Fibroblast of peridontal ligament (primary cell): ENCODE measurements around the gene KMT5B.
A peak's percentile ranks its signal among the peaks of the same experiment; 100 is the strongest.
"Not testable (repeated sequence)": the region's sequence is repeated elsewhere in the genome, so short reads cannot be mapped to it uniquely, and the experiment has no call there.

Experiments
- DNase-seq: peaks from one replicate; pipeline ENCODE4 v3.0.0-alpha.2; 2010; ENCODE audit errors: extremely low read depth

KMT5B gene

GRCh38 chr11:68213135-68213515 lies at the start of gene KMT5B:
TSS of gene KMT5B (minus strand) at chr11:68213296. CDS start at chr11:68190076, 23,220 bp downstream.
- DNase-seq: peak; percentile 64

GRCh38 chr11:68262544-68262827 lies 49.4 kb upstream of the KMT5B start:
- DNase-seq: no peak

- DNase-seq: no peak
Measured at GRCh38 chr11:68261749-68262543, 48.9 kb upstream of the KMT5B start.

GRCh38 chr11:68261006-68261405 lies 47.9 kb upstream of the KMT5B start:
- DNase-seq: no peak

GRCh38 chr11:68260484-68260883 lies 47.4 kb upstream of the KMT5B start:
- DNase-seq: no peak

- no peak for DNase-seq
Measured at GRCh38 chr11:68259122-68259959, 46.2 kb upstream of the KMT5B start.

GRCh38 chr11:68258363-68258765 lies 45.3 kb upstream of the KMT5B start:
- no peak for DNase-seq

- peak; percentile 93 for DNase-seq
Measured at GRCh38 chr11:68257477-68258362, 44.6 kb upstream of the KMT5B start.

- DNase-seq: peak; percentile 33
Measured at GRCh38 chr11:68256331-68256741, 43.2 kb upstream of the KMT5B start.

GRCh38 chr11:68255526-68255925 lies 42.4 kb upstream of the KMT5B start:
- peak; percentile 9 for DNase-seq

GRCh38 chr11:68254421-68254820 lies 41.3 kb upstream of the KMT5B start:
- no peak for DNase-seq

GRCh38 chr11:68251765-68252164 lies 38.7 kb upstream of the KMT5B start:
- no peak for DNase-seq

- not testable (repeated sequence) for DNase-seq
Measured at GRCh38 chr11:68244912-68245311, 31.8 kb upstream of the KMT5B start.

- not testable (repeated sequence) for DNase-seq
Measured at GRCh38 chr11:68243847-68244246, 30.8 kb upstream of the KMT5B start.

- no peak for DNase-seq
Measured at GRCh38 chr11:68242616-68243015, 29.5 kb upstream of the KMT5B start.

- no peak for DNase-seq
Measured at GRCh38 chr11:68231621-68232020, 18.5 kb upstream of the KMT5B start.

GRCh38 chr11:68229601-68230000 lies 16.5 kb upstream of the KMT5B start:
- DNase-seq: no peak

- no peak for DNase-seq
Measured at GRCh38 chr11:68226421-68226820, 13.3 kb upstream of the KMT5B start.

GRCh38 chr11:68224606-68225005 lies 11.5 kb upstream of the KMT5B start:
- DNase-seq: no peak

- DNase-seq: no peak
Measured at GRCh38 chr11:68223275-68223674, 10.2 kb upstream of the KMT5B start.

GRCh38 chr11:68221406-68221805 lies 8.3 kb upstream of the KMT5B start:
- DNase-seq: no peak
